Stimulated activated CD4-positive, alpha-beta T cell treated with anti-CD3 and anti-CD28 coated beads, Interleukin-4, amount 100 ng/mL, for 24 hours (primary cell): Measurements from ENCODE around the gene NT5C3A.
"Not testable (repeated sequence)": the region's sequence is repeated elsewhere in the genome, so short reads cannot be mapped to it uniquely, and the experiment has no call there.

ENCODE experiments used
- DNase-seq: peaks from one replicate; pipeline ENCODE4 v3.0.0-alpha.2; 2020

NT5C3A gene

DNA sequence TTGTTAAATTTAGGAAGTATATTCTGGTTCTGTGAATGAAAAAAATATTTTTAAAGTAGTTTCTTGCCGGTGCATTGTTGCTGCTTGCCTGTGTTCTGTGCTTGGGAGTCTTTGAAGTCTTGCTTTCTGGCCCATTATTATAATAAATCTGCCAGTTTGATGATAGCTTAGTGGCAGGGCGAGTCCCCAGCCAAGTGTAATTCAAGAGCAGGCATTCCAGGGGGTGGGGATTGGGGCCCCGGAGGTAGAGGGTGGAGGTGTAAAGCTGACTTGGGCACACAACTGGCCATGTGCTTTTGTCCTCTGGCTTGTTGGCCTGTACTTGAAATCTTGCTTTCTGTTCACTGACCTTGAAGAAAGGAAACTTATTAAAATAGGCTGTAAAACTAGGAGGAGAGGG lies 90.6 kb downstream of the NT5C3A start:
- not testable (repeated sequence) for DNase-seq

DNA sequence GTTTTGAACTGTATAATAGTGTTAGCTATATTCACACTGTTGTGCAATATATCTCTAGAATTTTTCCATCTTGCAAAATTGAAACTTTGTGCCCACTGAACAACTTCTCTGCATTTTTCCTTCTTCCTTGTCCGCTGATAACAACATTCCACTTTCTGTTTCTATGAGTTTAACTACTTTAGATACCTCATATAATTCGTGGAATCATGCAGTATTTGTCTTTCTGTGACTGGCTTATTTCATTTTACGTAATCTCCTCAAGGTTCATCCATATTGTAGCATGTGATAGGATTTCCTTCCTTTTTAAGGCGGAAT lies 95.4 kb downstream of the NT5C3A start:
- not testable (repeated sequence) for DNase-seq

DNA sequence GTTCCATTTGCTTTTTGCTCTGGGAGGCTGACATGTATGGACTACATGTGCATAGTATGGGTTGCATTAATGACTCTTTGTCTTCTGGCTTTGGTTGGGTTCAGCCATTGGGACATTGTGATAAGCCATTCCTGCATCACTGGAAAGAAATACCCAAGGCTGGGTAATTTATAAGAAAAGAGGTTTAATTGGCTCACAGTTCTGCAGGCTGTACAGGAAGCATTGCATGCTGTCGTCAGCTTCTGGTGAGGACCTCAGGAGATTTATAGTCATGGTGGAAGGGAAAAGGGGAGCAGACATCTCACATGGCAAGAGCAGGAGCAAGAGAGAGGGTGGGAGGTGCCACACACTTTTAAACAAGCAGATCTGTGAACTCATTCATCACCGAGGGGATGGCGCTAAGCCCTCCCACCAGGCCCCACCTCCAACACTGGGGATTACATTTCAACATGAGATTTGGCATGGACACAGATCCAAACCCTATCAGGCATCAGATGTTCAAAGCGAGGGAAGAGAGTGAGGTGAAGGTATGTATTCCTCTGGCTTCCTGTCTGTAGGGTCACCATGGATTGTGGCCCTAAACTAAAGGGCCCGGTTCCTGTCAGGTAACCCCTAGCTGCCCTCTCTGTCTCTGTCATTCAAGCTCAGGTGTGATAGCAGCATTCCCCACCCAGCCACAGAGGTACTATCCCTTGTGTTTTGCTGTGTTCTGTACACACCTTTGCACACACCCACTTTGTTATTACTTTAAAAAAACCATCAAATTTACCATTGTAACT lies 95.9 kb downstream of the NT5C3A start:
- not testable (repeated sequence) for DNase-seq

DNA sequence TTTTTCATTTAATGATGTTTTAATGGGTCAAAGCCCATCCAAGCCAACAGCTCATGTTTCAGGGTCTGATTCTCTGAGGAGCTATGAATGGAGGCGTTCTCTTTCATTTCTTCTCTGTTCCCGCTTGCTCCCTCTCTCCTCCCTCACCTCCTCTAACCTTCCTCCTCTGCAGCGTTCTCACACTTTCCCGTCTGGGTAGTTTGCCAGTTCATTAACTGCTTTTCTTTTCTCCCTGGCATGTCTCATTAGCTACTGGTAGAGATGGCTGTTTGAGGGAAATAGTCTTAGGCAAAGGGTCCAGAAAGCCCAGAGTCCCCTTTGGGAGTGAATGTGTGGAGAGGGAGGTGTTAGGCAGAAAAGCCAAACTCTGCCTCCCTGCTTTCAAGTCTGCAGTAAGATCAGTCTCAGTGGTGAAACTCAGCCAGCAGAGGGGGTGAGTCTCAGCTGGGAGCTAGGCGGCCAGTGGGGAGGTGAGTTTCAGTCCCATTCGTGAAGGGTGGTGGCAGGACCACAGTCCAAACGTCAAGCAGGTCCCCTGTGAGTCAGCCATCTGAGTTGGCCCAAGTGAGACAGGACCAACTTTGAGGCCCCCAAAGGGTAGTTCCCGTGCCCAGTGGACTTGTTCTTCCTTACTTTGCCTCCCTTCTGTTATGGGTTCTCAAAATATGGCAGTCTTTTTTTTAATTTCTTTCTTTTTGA lies 98.0 kb downstream of the NT5C3A start:
- not testable (repeated sequence) for DNase-seq
